Midbrain (tissue), 1 donor: ENCODE data around the gene DGKH.

Source experiments
- DNase-seq: peaks from one replicate; lab custom pipeline; 2025; lab: John Stamatoyannopoulos, UW

DGKH gene

DNA sequence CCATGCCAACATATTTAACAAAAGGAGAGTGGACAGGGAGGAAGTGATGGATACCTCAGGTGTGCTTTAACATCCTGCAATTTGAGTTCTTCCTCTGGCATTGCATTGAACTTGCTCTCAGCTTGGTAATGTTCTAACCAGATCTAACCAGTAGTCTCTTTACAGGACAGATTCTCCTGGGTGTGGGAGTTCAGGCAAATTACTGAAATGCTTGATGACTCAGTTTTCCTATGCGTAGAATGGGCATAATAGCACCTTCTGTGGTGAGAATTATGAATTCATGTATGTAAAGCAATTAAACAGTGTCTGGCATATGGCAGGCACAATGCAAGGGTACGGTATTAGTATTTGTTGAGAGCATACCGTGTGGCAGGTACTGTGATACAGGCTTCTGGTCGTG, 227.1 kb downstream of the DGKH start:
- no peak for DNase-seq

DNA sequence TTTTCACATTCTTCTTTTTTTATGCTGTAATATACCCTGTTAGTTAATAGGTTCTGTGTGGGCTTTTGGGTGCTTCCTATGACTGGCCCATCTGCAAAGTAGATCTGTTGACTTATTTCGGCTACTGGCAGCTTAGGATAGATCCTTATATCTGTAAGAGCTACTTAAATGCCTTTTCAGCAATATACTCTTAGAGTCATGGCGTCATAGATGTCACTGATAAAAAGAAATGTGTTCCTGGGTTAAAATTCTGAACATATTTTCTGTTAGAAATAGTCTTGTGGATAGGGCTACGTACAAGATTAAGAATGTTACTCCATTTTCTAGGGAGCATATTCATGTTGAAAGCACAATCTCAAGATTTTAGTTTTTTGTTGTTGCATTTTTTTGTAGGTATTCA, 228.2 kb downstream of the DGKH start:
- no peak for DNase-seq

DNA sequence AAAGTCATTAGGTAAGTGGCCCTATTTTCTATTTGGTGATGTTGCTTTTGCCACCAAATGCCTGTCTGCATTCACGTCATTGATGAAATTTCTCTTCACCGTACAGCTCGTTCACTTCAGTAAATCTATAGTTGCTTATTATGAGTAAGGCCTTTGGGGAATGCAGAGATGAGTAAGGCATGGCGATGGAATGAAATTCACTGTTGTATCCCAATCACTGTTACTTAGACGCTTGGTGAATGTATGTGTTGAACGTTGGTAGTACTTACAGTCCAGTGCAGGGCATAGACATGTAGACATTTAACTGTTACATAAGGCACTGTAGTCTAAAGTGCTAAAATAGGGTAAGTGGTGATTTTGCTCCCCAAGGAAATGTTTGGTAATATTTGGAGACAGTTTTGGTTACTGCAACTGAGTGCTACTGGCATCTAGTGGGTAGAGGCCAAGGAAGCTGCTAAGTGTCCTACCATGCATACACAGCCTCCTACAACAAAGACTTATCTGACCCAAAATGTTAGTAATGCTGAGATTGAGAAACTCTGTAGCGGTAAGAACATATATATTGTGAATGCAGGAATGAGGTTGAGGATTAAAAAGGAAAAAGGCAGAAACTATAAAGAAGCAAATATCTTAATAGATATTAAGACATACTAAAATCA, 229.3 kb downstream of the DGKH start:
- DNase-seq, result no peak

DNA sequence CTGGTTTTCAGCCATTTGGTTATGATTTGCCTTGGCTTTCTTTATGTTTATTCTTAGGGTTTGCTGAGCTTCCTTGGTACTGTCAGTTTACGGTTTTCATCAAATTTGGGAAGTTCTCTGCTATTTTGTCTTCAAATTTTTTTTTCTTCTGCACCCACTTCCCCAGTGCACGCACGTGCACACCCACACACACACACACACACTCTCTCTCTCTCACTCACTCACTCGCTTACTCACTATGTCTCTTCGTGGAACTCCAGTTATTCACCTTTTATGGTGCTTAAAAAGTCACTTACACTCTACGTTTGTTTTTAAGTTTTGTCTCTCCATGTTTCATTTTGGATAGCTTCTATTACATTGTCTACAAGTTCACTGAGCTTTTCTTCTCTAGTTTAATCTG, 230.6 kb downstream of the DGKH start:
- no peak for DNase-seq

DNA sequence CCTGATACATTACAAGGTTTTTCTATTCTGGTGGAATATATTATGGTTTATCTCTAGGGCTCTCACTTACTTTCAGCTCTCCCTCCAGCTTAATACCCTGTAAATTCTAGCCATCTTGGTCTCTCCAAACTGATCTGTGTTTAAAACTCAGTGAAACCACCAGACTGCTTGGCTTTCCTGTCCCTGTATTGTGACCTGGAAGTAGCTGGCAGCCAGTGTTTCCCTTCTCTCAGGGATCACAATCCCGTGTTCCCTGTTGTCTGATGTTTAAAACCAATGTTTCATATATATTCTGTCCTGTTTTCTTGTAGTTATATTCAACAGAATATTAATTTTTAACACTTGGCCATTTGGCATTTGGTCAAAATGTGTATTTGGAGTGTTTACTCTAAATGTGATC, 231.5 kb downstream of the DGKH start:
- DNase-seq, result no peak

DNA sequence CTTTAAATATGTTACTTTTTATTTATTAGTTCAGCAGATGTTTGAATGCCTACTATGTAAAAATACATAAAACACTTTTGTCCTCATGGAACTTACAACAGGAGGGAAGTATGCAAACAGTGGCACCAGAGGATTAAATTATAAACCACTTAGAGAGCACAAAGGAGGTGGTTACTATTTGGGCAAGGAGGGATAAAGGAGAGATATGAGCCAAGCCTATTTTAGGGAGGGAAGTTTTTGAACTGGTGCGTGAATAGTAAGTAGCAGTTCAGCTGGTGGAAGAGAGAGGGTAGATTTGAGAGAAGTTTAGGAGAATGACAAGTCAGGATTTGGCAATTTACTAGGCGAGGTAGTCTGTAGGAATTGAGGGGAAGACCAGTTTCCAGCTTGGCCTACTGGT, 232.1 kb downstream of the DGKH start:
- DNase-seq, result no peak

DNA sequence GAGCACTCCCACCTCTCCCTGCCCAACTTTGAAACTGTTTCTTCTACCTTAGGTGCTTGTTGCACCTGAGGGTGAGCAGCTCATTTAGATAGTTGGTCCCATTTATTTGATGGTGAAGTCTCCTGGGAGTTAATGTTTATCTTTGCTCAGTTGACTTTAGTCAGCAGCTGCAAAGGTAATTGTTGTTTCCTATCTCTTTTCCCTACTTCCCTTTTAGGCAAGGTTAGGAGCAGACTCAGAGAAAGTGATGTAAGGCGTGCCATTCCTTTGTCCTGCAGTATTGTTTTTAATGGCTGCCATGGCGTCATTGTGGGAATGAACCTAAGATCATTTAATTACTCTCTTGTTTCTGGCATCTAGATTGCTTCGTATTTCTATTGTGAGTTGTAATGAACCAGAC, 235.1 kb downstream of the DGKH start:
- no peak for DNase-seq

DNA sequence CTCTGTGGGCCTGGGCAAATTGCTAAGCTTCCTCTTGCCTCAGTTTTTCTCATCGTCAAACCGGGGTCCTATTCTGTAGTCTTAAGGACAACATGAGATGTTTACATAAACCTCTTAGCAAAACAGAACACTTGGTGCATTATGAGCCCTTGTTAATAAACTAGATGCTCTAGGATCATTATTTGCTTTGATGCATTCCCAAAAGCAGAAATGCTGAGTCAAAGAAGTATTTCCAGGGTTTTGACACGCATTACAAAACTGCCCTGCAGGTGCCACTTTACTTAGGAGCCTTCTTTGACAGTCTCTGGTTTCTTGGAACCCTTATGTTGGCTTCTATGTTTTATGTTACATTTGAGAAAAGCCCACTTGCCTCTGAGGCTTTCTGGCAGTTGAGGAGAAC, 235.6 kb downstream of the DGKH start:
- no peak for DNase-seq
